IPS-NIHi7 (cell line): ENCODE measurements around the gene CPA3.

Source experiments
- DNase-seq: peaks from one replicate; pipeline ENCODE4 v3.0.0; 2012; ENCODE audit warnings: mixed read lengths; ENCODE audit errors: extremely low spot score

The CPA3 gene

GRCh38 chr3:148861277-148861869, 3.7 kb upstream of the CPA3 start:
- peak; percentile 45 for DNase-seq

GRCh38 chr3:148863297-148863696, 1.8 kb upstream of the CPA3 start:
- no peak for DNase-seq

GRCh38 chr3:148863814-148864213, 1.3 kb upstream of the CPA3 start:
- no peak for DNase-seq

- peak; percentile 12 for DNase-seq
Observed at GRCh38 chr3:148866261-148866660, 1.2 kb downstream of the CPA3 start.

- DNase-seq = no peak
Observed at GRCh38 chr3:148873270-148873927, 8.3 kb downstream of the CPA3 start.

- DNase-seq = no peak
Observed at GRCh38 chr3:148873977-148874376, 8.9 kb downstream of the CPA3 start.

GRCh38 chr3:148878095-148878494, 13.0 kb downstream of the CPA3 start:
- no peak for DNase-seq

GRCh38 chr3:148879256-148879655, 14.2 kb downstream of the CPA3 start:
- DNase-seq = no peak

GRCh38 chr3:148880681-148881080, 15.6 kb downstream of the CPA3 start:
- peak; percentile 65 for DNase-seq

- no peak for DNase-seq
Observed at GRCh38 chr3:148881286-148881685, 16.2 kb downstream of the CPA3 start.

- no peak for DNase-seq
Observed at GRCh38 chr3:148882288-148882687, 17.2 kb downstream of the CPA3 start.

- DNase-seq = no peak
Observed at GRCh38 chr3:148883163-148883562, 18.1 kb downstream of the CPA3 start.

GRCh38 chr3:148884261-148884660, 19.2 kb downstream of the CPA3 start:
- DNase-seq = no peak

GRCh38 chr3:148889828-148890227, 24.7 kb downstream of the CPA3 start:
- no peak for DNase-seq

GRCh38 chr3:148896062-148896461, 31.0 kb downstream of the CPA3 start:
- no peak for DNase-seq

- DNase-seq = no peak
Observed at GRCh38 chr3:148901987-148902791, 37.1 kb downstream of the CPA3 start.

GRCh38 chr3:148903022-148903442, 37.9 kb downstream of the CPA3 start:
- no peak for DNase-seq

GRCh38 chr3:148903941-148904340, 38.8 kb downstream of the CPA3 start:
- DNase-seq = no peak

- DNase-seq = no peak
Observed at GRCh38 chr3:148906667-148907066, 41.6 kb downstream of the CPA3 start.

- DNase-seq = peak; percentile 34
Observed at GRCh38 chr3:148911173-148911572, 46.1 kb downstream of the CPA3 start.

- DNase-seq = no peak
Observed at GRCh38 chr3:148911592-148911991, 46.5 kb downstream of the CPA3 start.

- no peak for DNase-seq
Observed at GRCh38 chr3:148914936-148915690, 50.0 kb downstream of the CPA3 start.
